Measurements from ENCODE around the gene AP1B1. TPM values are rescaled to one million over a fixed set of nuclear protein-coding genes. Genes with fewer than 3 reads are reported as not detected.

Gene AP1B1
- total RNA-seq, 2 donors from 2014 or later, result 53.7 to 63.0 TPM

- intact Hi-C loops (cut with DNase I), result no loop called here
- no peak for DNase-seq (ENCODE audit: low spot score)
Observed at GRCh38 chr22:29338398-29338797, 50.0 kb downstream of the AP1B1 start.

- DNase-seq (ENCODE audit: low spot score), result no peak
- intact Hi-C loops (cut with DNase I), result no loop called here
Observed at GRCh38 chr22:29337631-29338284, 50.6 kb downstream of the AP1B1 start.

GRCh38 chr22:29336751-29337490, 51.4 kb downstream of the AP1B1 start:
- intact Hi-C loops (cut with DNase I), result no loop called here
- no peak for DNase-seq (ENCODE audit: low spot score)

DNA sequence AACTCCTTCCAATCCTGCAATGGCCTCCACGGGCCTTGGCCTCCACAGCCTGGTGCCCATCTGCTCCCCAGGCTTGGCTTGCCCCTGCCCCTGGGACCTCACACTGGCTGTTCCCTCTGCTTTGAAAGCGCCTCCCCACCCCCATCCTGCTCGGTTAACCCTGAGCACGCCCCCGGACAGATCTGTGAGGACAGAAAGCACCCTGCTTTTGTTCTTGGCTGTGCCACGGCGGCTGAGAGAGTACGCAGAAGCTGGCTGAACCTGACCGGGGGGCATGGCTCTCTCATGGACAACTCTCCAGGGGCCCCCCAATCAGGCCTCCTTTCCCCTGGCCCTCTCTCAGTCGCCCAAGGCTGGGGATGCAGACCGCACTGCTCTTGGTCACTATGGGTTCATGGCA, 52.7 kb downstream of the AP1B1 start:
- intact Hi-C loops (cut with DNase I), result no loop called here
- DNase-seq (ENCODE audit: low spot score), result no peak

- intact Hi-C loops (cut with DNase I), result no loop called here
Observed at GRCh38 chr22:29334696-29335344, 53.5 kb downstream of the AP1B1 start.

GRCh38 chr22:29334148-29334547, 54.2 kb downstream of the AP1B1 start:
- DNase-seq (ENCODE audit: low spot score), result no peak
- intact Hi-C loops (cut with DNase I), result no loop called here

More at GRCh38 chr22:29334696-29335344, 53.5 kb downstream of the AP1B1 start:
- no peak for DNase-seq (ENCODE audit: low spot score)

- no peak for DNase-seq (ENCODE audit: low spot score)
- intact Hi-C loops (cut with DNase I), result no loop called here
Observed at GRCh38 chr22:29332886-29333496, 55.4 kb downstream of the AP1B1 start.

DNA sequence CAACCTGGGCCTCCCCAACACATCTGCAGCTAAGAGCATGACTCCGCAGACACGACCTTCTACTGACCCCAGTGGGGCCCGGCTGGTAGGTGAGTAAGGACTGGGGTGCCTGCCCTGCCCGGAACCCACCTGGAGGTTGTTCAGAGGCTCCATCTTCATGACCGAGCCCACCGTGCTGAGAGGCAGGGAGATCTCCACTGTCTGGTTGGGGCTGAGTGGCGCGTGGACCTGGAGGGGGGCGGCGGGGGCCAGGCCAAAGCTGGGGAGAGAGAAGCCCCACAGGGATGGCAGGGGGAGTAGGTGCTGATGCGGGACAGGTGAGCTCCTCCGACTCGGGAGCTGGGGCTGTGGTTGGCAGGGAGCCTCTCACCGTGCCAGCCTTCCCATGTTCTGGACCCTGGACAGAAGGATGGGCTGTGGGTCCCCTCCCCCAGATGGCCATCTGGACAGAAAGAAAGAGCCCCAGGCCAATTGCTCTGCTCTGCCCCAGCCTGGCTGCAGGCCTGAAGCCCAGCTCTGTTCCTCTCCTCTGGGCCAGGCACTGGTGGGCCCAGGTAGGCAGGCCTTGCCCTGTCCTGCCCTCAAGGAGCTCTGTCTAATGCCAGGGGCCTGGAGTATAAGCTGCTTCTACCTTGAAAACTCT, 56.6 kb downstream of the AP1B1 start:
- DNase-seq (ENCODE audit: low spot score), result no peak
- intact Hi-C loops (cut with DNase I), result no loop called here

GRCh38 chr22:29331213-29331612, 57.2 kb downstream of the AP1B1 start:
- DNase-seq (ENCODE audit: low spot score), result no peak
- intact Hi-C loops (cut with DNase I), result no loop called here

- intact Hi-C loops (cut with DNase I), result no loop called here
- DNase-seq (ENCODE audit: low spot score), result no peak
Observed at GRCh38 chr22:29330753-29331152, 57.6 kb downstream of the AP1B1 start.

- DNase-seq (ENCODE audit: low spot score), result no peak
- intact Hi-C loops (cut with DNase I), result no loop called here
Observed at GRCh38 chr22:29330291-29330690, 58.1 kb downstream of the AP1B1 start.

DNA sequence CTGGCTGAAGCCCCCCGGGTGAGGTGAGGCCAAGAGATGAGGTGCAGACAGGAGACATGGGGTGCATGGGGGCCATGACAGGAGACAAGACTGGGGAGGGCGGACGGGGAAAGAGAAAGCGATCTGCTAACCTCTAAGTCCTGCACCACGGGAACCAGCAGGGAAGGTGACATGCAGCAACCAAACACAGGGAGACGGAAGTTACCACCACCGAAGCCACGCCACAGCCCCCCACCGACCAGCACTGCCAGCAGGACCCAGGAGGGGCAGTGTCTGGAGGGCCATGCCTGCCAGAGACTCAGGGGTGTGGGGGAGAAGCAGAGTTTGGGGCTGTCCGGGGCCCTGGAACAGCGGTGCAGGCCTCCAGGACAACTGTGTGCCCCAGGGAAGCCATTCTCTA, 58.8 kb downstream of the AP1B1 start:
- intact Hi-C loops (cut with DNase I), result no loop called here
- DNase-seq (ENCODE audit: low spot score), result no peak

- no peak for DNase-seq (ENCODE audit: low spot score)
- intact Hi-C loops (cut with DNase I), result no loop called here
Observed at GRCh38 chr22:29328566-29329500, 59.5 kb downstream of the AP1B1 start.

DNA sequence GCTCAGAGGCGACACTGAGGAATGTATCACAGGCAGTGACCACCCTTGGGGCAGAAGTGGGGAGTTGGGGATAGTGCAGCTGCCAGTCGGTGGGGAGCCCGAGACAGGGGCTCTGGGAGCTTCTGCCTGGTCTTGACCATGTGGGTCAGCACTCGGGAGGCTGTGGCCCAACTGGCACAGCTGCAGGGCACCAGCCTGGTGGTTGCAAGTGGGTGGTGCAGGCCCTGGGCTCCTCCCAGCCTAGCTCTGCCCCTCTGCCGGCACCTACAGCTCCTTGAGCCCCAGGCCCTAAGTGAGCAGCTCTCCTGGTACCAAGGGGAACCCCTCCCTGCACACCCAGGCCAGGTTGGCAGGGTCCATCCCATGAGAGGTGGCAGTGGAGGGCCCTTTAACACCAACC, 60.3 kb downstream of the AP1B1 start:
- no peak for DNase-seq (ENCODE audit: low spot score)
- intact Hi-C loops (cut with DNase I), result no loop called here

DNA sequence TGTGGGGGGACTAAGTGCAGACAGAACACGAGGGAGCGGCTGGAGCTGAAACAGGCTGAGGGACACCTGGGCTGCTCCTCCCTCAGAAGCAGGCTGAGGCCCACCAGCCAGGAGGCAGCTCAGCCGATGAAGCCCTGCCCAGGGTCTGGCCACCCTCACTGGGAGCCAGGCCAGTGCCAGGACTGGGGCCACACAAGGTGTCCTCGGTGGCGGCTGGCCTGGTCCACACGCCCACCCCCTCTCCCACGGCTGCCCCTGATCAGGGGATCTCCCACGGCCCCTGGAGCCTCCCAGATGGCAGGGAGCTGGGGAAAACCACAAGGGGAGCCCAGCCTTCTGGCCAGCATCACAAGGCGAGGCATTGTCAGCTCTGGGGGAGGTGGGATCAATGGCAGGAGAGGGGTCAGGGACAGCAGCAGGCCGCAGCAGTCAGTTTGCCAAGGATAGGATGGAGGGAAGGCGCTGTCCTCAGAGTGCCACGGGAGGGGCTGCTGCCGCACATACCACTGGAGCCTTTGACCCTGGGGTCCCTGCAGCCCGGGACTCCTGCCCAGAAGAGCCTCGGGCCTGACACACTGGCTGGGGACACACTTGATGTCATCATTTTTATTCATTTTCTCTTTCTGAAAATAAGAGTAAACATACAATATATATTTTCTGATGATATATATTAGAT, 61.1 kb downstream of the AP1B1 start:
- DNase-seq (ENCODE audit: low spot score), result no peak
- intact Hi-C loops (cut with DNase I), result no loop called here

- DNase-seq (ENCODE audit: low spot score), result no peak
- intact Hi-C loops (cut with DNase I), result no loop called here
Observed at GRCh38 chr22:29326481-29326880, 61.9 kb downstream of the AP1B1 start.

- no peak for DNase-seq (ENCODE audit: low spot score)
- intact Hi-C loops (cut with DNase I), result no loop called here
Observed at GRCh38 chr22:29325785-29326315, 62.5 kb downstream of the AP1B1 start.

GRCh38 chr22:29325356-29325755, 63.0 kb downstream of the AP1B1 start:
- intact Hi-C loops (cut with DNase I), result no loop called here
- no peak for DNase-seq (ENCODE audit: low spot score)

All from posterior vena cava (tissue), 2 donors.